ENCODE data around the gene ENTPD6. TPM values are rescaled to one million over a fixed set of nuclear protein-coding genes. Genes with fewer than 3 reads are reported as not detected.

Gene ENTPD6
- total and polyA plus RNA-seq, 10 donors = 23.0 to 49.6 (median 35.6) TPM

DNA sequence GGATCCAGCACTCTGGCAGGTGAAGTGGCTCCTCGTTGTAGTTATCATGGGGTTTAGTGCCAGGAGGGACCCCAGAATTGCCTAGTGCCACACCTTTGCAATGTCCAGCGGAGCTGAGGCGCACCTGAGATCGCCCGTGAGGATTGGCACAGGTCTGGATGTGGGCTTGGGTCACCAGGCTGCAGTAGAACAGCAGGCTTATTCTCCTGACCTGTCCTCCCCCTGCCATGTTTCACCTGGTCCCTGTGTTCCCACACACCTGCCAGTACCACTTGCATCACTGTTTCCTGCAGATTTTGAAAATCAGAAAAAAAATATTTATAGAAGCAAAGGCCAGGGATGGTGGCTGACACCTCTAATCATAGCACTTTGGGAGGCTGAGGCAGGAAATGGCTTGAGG lies 16.7 kb downstream of the ENTPD6 start:
- no peak overlapping the region for H3K27ac ChIP-seq
- H3K27me3 ChIP-seq (replicated peaks in 1 of 7) = no peaks in the 10 kb centered on the region
- H3K36me3 ChIP-seq = peaks cover 0 to 87% (median 65%) of the 10 kb centered on the region in 6 donors
- H3K4me3 ChIP-seq = no peak overlapping the region
- intact Hi-C loops (cut with DNase I; ENCODE audit: low total_unique reads) = no loop called here
- no peak for TF ChIP-seq POLR2AphosphoS5 (IDR thresholded peaks at IDR 0.05)
- TF ChIP-seq, protein P1, sequence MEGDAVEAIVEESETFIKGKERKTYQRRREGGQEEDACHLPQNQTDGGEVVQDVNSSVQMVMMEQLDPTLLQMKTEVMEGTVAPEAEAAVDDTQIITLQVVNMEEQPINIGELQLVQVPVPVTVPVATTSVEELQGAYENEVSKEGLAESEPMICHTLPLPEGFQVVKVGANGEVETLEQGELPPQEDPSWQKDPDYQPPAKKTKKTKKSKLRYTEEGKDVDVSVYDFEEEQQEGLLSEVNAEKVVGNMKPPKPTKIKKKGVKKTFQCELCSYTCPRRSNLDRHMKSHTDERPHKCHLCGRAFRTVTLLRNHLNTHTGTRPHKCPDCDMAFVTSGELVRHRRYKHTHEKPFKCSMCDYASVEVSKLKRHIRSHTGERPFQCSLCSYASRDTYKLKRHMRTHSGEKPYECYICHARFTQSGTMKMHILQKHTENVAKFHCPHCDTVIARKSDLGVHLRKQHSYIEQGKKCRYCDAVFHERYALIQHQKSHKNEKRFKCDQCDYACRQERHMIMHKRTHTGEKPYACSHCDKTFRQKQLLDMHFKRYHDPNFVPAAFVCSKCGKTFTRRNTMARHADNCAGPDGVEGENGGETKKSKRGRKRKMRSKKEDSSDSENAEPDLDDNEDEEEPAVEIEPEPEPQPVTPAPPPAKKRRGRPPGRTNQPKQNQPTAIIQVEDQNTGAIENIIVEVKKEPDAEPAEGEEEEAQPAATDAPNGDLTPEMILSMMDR (IDR thresholded peaks at IDR 0.05 in 8 of 11, conservative IDR thresholded peaks at IDR 0.05 in 3 of 11) = no peak
- no peak for TF ChIP-seq POLR2A (IDR thresholded peaks at IDR 0.05)
- H3K9me3 ChIP-seq = no peaks in the 10 kb centered on the region
- no peaks in the 10 kb centered on the region for H3K4me1 ChIP-seq
- WGBS, 5 donors = 74 to 98% (median 85%) methylated on average over 5 of the region's 5 CpGs
- no peak for DNase-seq

DNA sequence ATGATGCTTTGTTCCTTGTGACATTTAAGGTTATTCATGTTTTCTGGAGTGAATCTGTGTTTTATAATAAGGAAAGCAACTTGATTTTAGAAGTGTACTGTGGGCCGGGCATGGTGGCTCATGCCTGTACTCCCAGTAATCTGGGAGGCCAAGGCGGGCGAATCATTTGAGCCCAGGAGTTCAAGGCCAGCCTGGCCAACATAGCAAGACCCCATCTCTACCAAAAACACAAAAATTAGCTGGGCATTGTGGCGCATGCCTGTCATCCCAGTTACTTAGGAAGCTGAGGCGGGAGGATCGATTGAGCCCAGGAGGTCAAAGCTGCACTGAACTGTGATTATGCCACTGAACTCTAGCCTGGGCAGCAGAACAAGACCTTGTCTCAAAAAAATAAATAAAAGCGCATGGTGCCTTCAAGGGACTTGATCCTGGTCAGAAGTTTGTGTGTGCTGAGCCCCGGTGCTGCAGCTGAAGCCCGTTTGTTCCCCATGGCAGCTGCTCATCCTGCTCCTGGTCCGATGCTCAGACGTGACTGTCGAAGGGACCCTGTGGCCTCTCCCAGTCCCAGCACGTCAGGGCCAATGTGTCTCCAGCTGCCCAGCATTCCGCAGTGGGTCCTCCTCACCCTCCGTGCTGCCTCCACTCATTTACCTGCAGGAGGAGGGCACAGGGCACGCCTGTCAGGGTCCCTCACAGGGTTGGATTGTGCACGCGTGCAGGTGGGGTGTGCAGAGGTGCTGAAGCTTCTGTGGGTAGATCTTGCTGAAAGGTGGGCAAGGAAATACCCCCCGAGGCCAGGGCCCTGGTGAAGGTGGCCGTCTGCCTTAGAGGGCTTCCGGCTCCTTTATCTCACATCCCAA lies 18.3 kb downstream of the ENTPD6 start:
- intact Hi-C loops (cut with DNase I; ENCODE audit: low total_unique reads) = no loop called here
- Histone ChIP-seq H3K27me3 (replicated peaks in 1 of 7) (no peaks in the 10 kb centered on the region), H3K36me3 (peaks cover 0 to 96% (median 74%) of the 10 kb centered on the region in 6 donors), H3K9me3 (no peaks in the 10 kb centered on the region), H3K4me3 (no peak overlapping the region), H3K4me1 (no peaks in the 10 kb centered on the region), H3K27ac (no peak overlapping the region)
- 90 to 97% (median 93%) methylated on average over 15 to 21 of the region's 21 CpGs for WGBS, 5 donors
- no peak for TF ChIP-seq POLR2A (IDR thresholded peaks at IDR 0.05)
- TF ChIP-seq POLR2AphosphoS5 (IDR thresholded peaks at IDR 0.05) = no peak
- TF ChIP-seq, protein P1 (IDR thresholded peaks at IDR 0.05 in 8 of 11, conservative IDR thresholded peaks at IDR 0.05 in 3 of 11) = no peak
- peak; percentile 68 for DNase-seq

DNA sequence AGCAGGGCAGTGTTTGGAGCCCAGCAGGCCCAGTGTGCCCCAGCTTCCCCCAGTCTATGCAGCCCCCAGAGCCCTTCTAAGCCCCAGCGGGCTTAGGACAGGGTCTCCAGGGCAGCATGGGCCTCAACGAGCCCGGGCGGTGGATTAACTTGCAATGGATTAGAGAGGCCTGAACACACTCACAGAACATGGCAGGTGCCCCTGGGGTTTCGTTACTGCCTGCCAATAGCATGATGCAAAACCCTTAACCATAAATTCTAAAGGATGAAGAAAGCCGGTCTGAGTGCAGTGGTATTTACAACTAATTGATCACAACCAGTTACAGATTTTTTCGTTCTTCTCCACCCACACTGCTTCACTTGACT lies 18.9 kb downstream of the ENTPD6 start:
- Histone ChIP-seq H3K4me3 (no peak overlapping the region), H3K27ac (no peak overlapping the region), H3K9me3 (no peaks in the 10 kb centered on the region), H3K4me1 (no peaks in the 10 kb centered on the region), H3K36me3 (peaks cover 0 to 100% (median 77%) of the 10 kb centered on the region in 6 donors), H3K27me3 (replicated peaks in 1 of 7) (no peaks in the 10 kb centered on the region)
- 80 to 95% (median 86%) methylated on average over 7 of the region's 7 CpGs for WGBS, 5 donors
- TF ChIP-seq POLR2AphosphoS5 (IDR thresholded peaks at IDR 0.05) (no peak), POLR2A (IDR thresholded peaks at IDR 0.05) (no peak)
- TF ChIP-seq, protein P1 (IDR thresholded peaks at IDR 0.05 in 8 of 11, conservative IDR thresholded peaks at IDR 0.05 in 3 of 11) = no peak
- DNase-seq = no peak
- intact Hi-C loops (cut with DNase I; ENCODE audit: low total_unique reads) = no loop called here

DNA sequence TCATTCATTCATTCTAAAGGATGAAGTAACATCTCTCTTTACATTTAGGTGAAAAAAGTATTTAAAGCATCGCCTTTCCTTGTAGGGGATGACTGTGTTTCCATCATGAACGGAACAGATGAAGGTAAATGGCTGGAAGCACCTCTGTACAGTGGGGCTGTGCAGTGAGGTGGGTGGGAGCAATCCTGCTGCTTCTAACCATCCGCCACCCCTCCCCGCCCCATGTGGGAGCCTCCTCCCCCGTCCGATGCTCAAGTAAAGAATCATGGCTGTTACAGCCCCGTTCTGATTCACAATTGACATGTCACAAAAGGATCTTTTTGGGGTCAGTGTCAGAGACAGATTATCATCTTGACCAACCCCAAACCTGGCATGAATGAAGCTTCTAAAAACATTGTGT lies 19.3 kb downstream of the ENTPD6 start:
- intact Hi-C loops (cut with DNase I; ENCODE audit: low total_unique reads) = no loop called here
- Histone ChIP-seq H3K4me1 (no peaks in the 10 kb centered on the region), H3K36me3 (peaks cover 0 to 100% (median 76%) of the 10 kb centered on the region in 6 donors), H3K4me3 (no peak overlapping the region), H3K27ac (no peak overlapping the region), H3K27me3 (replicated peaks in 1 of 7) (no peaks in the 10 kb centered on the region), H3K9me3 (no peaks in the 10 kb centered on the region)
- 93 to 96% (median 94%) methylated on average over 7 of the region's 7 CpGs for whole genome bisulfite sequencing, 5 donors
- no peak for DNase-seq
- TF ChIP-seq POLR2AphosphoS5 (IDR thresholded peaks at IDR 0.05) = no peak
- TF ChIP-seq, protein P1 (IDR thresholded peaks at IDR 0.05 in 8 of 11, conservative IDR thresholded peaks at IDR 0.05 in 3 of 11) = no peak
- TF ChIP-seq POLR2A (IDR thresholded peaks at IDR 0.05) = no peak

All from spleen (tissue), 11 donors.